Endodermal cell (in vitro differentiated cells): ENCODE data around the gene CSTB. TPM values are rescaled to one million over a fixed set of nuclear protein-coding genes. Genes with fewer than 3 reads are reported as not detected.

Experiments used
- DNase-seq: peaks from one replicate; pipeline ENCODE4 v3.0.0-alpha.2; 2017
- H3K27ac ChIP-seq: 2 replicates; pipeline ENCODE4 v1.5.1; 2013; ENCODE audit warnings: mild to moderate bottlenecking, low read depth, low read length, moderate library complexity
- H3K27me3 ChIP-seq: 2 replicates; pipeline ENCODE4 v1.6.1; 2013; ENCODE audit warnings: mild to moderate bottlenecking, low read length, moderate library complexity; ENCODE audit not compliant: insufficient read depth, control insufficient read depth, poor library complexity, severe bottlenecking
- H3K36me3 ChIP-seq: 2 replicates; pipeline ENCODE4 v1.7.0; 2013; ENCODE audit warnings: mild to moderate bottlenecking, low read length, moderate library complexity; ENCODE audit not compliant: control insufficient read depth, insufficient read depth
- H3K4me1 ChIP-seq: one replicate; pipeline ENCODE4 v1.7.0; 2013; ENCODE audit warnings: low read length; ENCODE audit not compliant: control insufficient read depth, insufficient read depth
- H3K4me3 ChIP-seq: 2 replicates; pipeline ENCODE4 v1.5.1; 2013; ENCODE audit warnings: mild to moderate bottlenecking, low read length, moderate library complexity
- H3K9ac ChIP-seq: 2 replicates; pipeline ENCODE4 v1.6.1; 2013; ENCODE audit warnings: mild to moderate bottlenecking, low read length, moderate library complexity; ENCODE audit not compliant: poor library complexity, severe bottlenecking; ENCODE audit errors: extremely low read depth
- H3K9me3 ChIP-seq: 2 replicates; pipeline ENCODE4 v1.6.1; 2013; ENCODE audit warnings: mild to moderate bottlenecking, low read length, moderate library complexity; ENCODE audit not compliant: control insufficient read depth
- H3K27ac Mint-ChIP-seq: 2 replicates; pipeline ENCODE4 v1.8.0; 2020; ENCODE audit warnings: mixed read lengths
- H3K27me3 Mint-ChIP-seq: 2 replicates; pipeline ENCODE4 v1.8.0; 2021; ENCODE audit warnings: mild to moderate bottlenecking, mixed read lengths; ENCODE audit not compliant: insufficient read depth
- H3K36me3 Mint-ChIP-seq: 2 replicates; pipeline ENCODE4 v1.8.0; 2020; ENCODE audit warnings: low read depth, mixed read lengths
- H3K4me1 Mint-ChIP-seq: 2 replicates; pipeline ENCODE4 v1.8.0; 2020; ENCODE audit warnings: mixed read lengths
- H3K4me3 Mint-ChIP-seq: 2 replicates; pipeline ENCODE4 v1.8.0; 2020; ENCODE audit warnings: mild to moderate bottlenecking, moderate library complexity, mixed read lengths
- H3K9me3 Mint-ChIP-seq: 2 replicates; pipeline ENCODE4 v1.8.0; 2020; ENCODE audit warnings: mild to moderate bottlenecking, mixed read lengths
- CTCF ChIP-seq: fragments of 200-600 bp; sonication (generic); conservative IDR thresholded peaks from 2 replicates; pipeline ENCODE4 v1.5.0; 2021; ENCODE audit warnings: antibody characterized with exemption, mild to moderate bottlenecking
- WGBS, 2 experiments: methylation state at CpG; one replicate each; pipeline versions ENCODE4 v1.1.5 to v1.1.7; 2013; ENCODE audit warnings: missing lambda C conversion rate in 2 of 2, mixed read lengths in 1 of 2; ENCODE audit not compliant: insufficient coverage in 1 of 2, insufficient read length in 1 of 2; 5-methylcytosine and 5-hydroxymethylcytosine counted together
- total RNA-seq, 2 donors: library from RNA; stranded (reverse); fragmentation: NEBNext Ultra II Directional in 1 of 2; extraction: Animal tissue kit (Norgen Biotek cat#: 25700) in 1 of 2; gene quantifications; 2 replicates in 1 of 2; 3 replicates in 1 of 2; pipeline ENCODE4 v1.2.1, GENCODE V29; 2021

CSTB gene
- total RNA-seq, 2 donors from 2014 or later = 50.0 to 54.5 TPM

GRCh38 chr21:43774163-43774562 is 1.9 kb downstream of the CSTB start:
- Histone ChIP-seq H3K27ac (no peak overlapping the region), H3K36me3 (peaks cover 18% of the 10 kb centered on the region), H3K4me3 (no peak overlapping the region), H3K27me3 (no peaks in the 10 kb centered on the region), H3K9me3 (no peaks in the 10 kb centered on the region), H3K9ac (no peak overlapping the region), H3K4me1 (no peaks in the 10 kb centered on the region)
- Mint-ChIP-seq H3K4me3 (peak overlapping the region; percentile 87), H3K9me3 (no peaks in the 10 kb centered on the region), H3K27me3 (no peaks in the 10 kb centered on the region), H3K36me3 (peaks cover 22% of the 10 kb centered on the region), H3K27ac (no peak overlapping the region), H3K4me1 (peaks cover 36% of the 10 kb centered on the region)
- DNase-seq = no peak
- TF ChIP-seq CTCF = no peak
- 90 to 97% methylated on average over 10 of the region's 10 CpGs for WGBS, 2 experiments

GRCh38 chr21:43772425-43772821 is 3.7 kb downstream of the CSTB start:
- DNase-seq = peak; percentile 65
- H3K4me1 Mint-ChIP-seq = peaks cover 42% of the 10 kb centered on the region

GRCh38 chr21:43771698-43772424 is 4.2 kb downstream of the CSTB start:
- H3K4me3 Mint-ChIP-seq = no peak overlapping the region
- H3K36me3 ChIP-seq = peaks cover 18% of the 10 kb centered on the region

More at GRCh38 chr21:43772425-43772821, 3.7 kb downstream of the CSTB start:
- Histone ChIP-seq H3K4me3 (no peak overlapping the region), H3K9ac (no peak overlapping the region), H3K27me3 (no peaks in the 10 kb centered on the region), H3K9me3 (no peaks in the 10 kb centered on the region), H3K4me1 (no peaks in the 10 kb centered on the region), H3K36me3 (peaks cover 18% of the 10 kb centered on the region), H3K27ac (no peak overlapping the region)
- Mint-ChIP-seq H3K27me3 (no peaks in the 10 kb centered on the region), H3K27ac (no peak overlapping the region), H3K4me3 (no peak overlapping the region), H3K36me3 (peaks cover 22% of the 10 kb centered on the region), H3K9me3 (no peaks in the 10 kb centered on the region)
- WGBS, 2 experiments = 48 to 64% methylated on average over 3 to 6 of the region's 6 CpGs
- no peak for TF ChIP-seq CTCF

More at GRCh38 chr21:43771698-43772424, 4.2 kb downstream of the CSTB start:
- Mint-ChIP-seq H3K27ac (no peak overlapping the region), H3K4me1 (peaks cover 42% of the 10 kb centered on the region), H3K36me3 (peaks cover 22% of the 10 kb centered on the region), H3K9me3 (no peaks in the 10 kb centered on the region), H3K27me3 (no peaks in the 10 kb centered on the region)
- TF ChIP-seq CTCF = no peak
- DNase-seq = no peak
- Histone ChIP-seq H3K9me3 (no peaks in the 10 kb centered on the region), H3K4me1 (no peaks in the 10 kb centered on the region), H3K27me3 (no peaks in the 10 kb centered on the region), H3K27ac (no peak overlapping the region), H3K4me3 (no peak overlapping the region), H3K9ac (no peak overlapping the region)
- 89 to 100% methylated on average over 4 to 12 of the region's 13 CpGs for WGBS, 2 experiments
